ENCODE results near the gene SENP3.

DNA sequence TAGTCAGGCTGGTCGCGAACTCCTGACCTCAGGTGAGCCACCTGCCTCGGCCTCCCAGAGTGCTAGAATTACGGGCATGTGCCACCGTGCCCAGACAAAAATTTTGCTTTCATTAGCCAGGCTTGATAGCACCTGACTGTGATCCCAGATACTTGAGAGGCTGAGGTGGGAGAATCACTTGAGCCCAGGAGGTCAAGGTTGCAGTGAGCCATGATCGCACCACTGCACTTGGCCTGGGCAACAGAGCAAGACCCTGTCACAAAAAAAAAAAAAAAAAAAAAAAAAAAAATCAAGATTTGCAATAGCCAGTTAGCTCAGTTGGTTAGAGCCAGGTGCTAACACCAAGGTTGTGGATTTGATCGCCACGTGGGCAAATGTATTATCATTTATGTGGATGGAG lies 59.1 kb downstream of the SENP3 start:
- TF ChIP-seq, protein P1, sequence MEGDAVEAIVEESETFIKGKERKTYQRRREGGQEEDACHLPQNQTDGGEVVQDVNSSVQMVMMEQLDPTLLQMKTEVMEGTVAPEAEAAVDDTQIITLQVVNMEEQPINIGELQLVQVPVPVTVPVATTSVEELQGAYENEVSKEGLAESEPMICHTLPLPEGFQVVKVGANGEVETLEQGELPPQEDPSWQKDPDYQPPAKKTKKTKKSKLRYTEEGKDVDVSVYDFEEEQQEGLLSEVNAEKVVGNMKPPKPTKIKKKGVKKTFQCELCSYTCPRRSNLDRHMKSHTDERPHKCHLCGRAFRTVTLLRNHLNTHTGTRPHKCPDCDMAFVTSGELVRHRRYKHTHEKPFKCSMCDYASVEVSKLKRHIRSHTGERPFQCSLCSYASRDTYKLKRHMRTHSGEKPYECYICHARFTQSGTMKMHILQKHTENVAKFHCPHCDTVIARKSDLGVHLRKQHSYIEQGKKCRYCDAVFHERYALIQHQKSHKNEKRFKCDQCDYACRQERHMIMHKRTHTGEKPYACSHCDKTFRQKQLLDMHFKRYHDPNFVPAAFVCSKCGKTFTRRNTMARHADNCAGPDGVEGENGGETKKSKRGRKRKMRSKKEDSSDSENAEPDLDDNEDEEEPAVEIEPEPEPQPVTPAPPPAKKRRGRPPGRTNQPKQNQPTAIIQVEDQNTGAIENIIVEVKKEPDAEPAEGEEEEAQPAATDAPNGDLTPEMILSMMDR (conservative IDR thresholded peaks at IDR 0.05 in 1 of 2, IDR thresholded peaks at IDR 0.05 in 1 of 2; ENCODE audit: extremely low read depth in 1 of 2, insufficient read depth in 1 of 2, low read depth in 1 of 2, low read length in 2 of 2), result no peak
- TF ChIP-seq EZH2 (IDR thresholded peaks at IDR 0.05; ENCODE audit: borderline replicate concordance, low read length), result no peak

Data from mammary epithelial cell (primary cell).